H1 (cell line): Measurements from ENCODE around the gene MGMT. TPM values are rescaled to one million over a fixed set of nuclear protein-coding genes. Genes with fewer than 3 reads are reported as not detected.
A peak's percentile ranks its signal among the peaks of the same experiment; 100 is the strongest.

ENCODE experiments used
- CTCF ChIA-PET: fragments of 300-600 bp; sonication (Branson Sonifier 250); formaldehyde crosslinking; loops from one replicate; lab custom pipeline; 2021; ENCODE audit not compliant: partially characterized antibody; lab: Charles Lee
- POLR2A ChIA-PET: fragments of 300-600 bp; sonication (Branson Sonifier 250); formaldehyde crosslinking; loops from one replicate; lab custom pipeline; 2021; ENCODE audit warnings: inconsistent platforms; ENCODE audit not compliant: partially characterized antibody; lab: Charles Lee
- DNase-seq, 2 experiments: peaks; one replicate each; pipeline versions ENCODE4 v3.0.0 to v3.0.0-alpha.2; 2010 to 2022; ENCODE audit warnings: low spot score in 2 of 2, low read depth in 1 of 2, mixed read lengths in 1 of 2
- FAIRE-seq: peaks from 2 replicates; lab custom pipeline; 2011; peaks lifted over from hg19 to GRCh38; lab: Jason Lieb, UNC
- H2AFZ ChIP-seq: 2 replicates; pipeline ENCODE4 v1.8.1; 2012; ENCODE audit warnings: low read length, inconsistent platforms
- H2AK5ac ChIP-seq: 2 replicates; pipeline ENCODE4 v1.6.1; 2013; ENCODE audit warnings: low read depth, low read length
- H2BK120ac ChIP-seq: replicated peaks from 2 replicates; pipeline ENCODE3; 2013; ENCODE audit warnings: low read depth, low read length, inconsistent platforms
- H2BK12ac ChIP-seq: 2 replicates; pipeline ENCODE4 v1.6.1; 2013; ENCODE audit warnings: low read depth, low read length
- H2BK15ac ChIP-seq: 2 replicates; pipeline ENCODE4 v1.6.1; 2013; ENCODE audit warnings: low read length
- H2BK20ac ChIP-seq: 2 replicates; pipeline ENCODE4 v1.6.1; 2013; ENCODE audit warnings: low read length
- H2BK5ac ChIP-seq: 2 replicates; pipeline ENCODE4 v1.6.1; 2013; ENCODE audit warnings: low read depth, low read length
- H3K14ac ChIP-seq: 2 replicates; pipeline ENCODE4 v1.6.1; 2013; ENCODE audit warnings: inconsistent platforms; ENCODE audit not compliant: insufficient read length
- H3K18ac ChIP-seq: 2 replicates; pipeline ENCODE4 v1.6.1; 2013; ENCODE audit warnings: low read length; ENCODE audit errors: extremely low read depth
- H3K23ac ChIP-seq: 2 replicates; pipeline ENCODE4 v1.6.1; 2013; ENCODE audit warnings: inconsistent platforms; ENCODE audit not compliant: insufficient read length
- H3K23me2 ChIP-seq: 2 replicates; pipeline ENCODE4 v1.6.1; 2013; ENCODE audit warnings: low read depth, low read length
- H3K27ac ChIP-seq: 2 replicates; pipeline ENCODE4 v1.6.1; 2011; ENCODE audit warnings: low read depth, low read length, inconsistent platforms
- H3K27me3 ChIP-seq, 4 experiments: replicated peaks in 1 of 4; 1 replicate in 1 of 4; 2 replicates in 3 of 4; pipeline versions ENCODE4 v1.6.1 to v1.8.1; 2011 to 2013; ENCODE audit warnings: low read length in 3 of 4, mild to moderate bottlenecking in 3 of 4, inconsistent platforms in 2 of 4, mixed read lengths in 2 of 4, moderate library complexity in 1 of 4; ENCODE audit not compliant: control insufficient read depth in 3 of 4, insufficient read depth in 3 of 4; ENCODE audit errors: extremely low read depth in 1 of 4
- H3K36me3 ChIP-seq, 4 experiments: 2 replicates each; pipeline versions ENCODE4 v1.6.1 to v1.8.1; 2011 to 2013; ENCODE audit warnings: mild to moderate bottlenecking in 4 of 4, low read length in 3 of 4, moderate library complexity in 2 of 4, control low read depth in 1 of 4, inconsistent platforms in 1 of 4; ENCODE audit not compliant: insufficient read depth in 4 of 4, control insufficient read depth in 2 of 4
- H3K4ac ChIP-seq: replicated peaks from 2 replicates; pipeline ENCODE3; 2013; ENCODE audit warnings: low read length, low read depth, mixed read lengths, inconsistent platforms; ENCODE audit not compliant: insufficient read length
- H3K4me1 ChIP-seq, 4 experiments: replicated peaks in 1 of 4; 1 replicate in 1 of 4; 2 replicates in 3 of 4; pipeline versions ENCODE4 v1.6.1 to v1.8.1; 2011 to 2013; ENCODE audit warnings: low read length in 3 of 4, inconsistent platforms in 2 of 4, mixed read lengths in 1 of 4; ENCODE audit not compliant: insufficient read depth in 4 of 4, control insufficient read depth in 3 of 4
- H3K4me2 ChIP-seq, 2 experiments: 2 replicates each; pipeline versions ENCODE4 v1.6.1 to v1.8.1; 2011 to 2013; ENCODE audit warnings: low read depth in 2 of 2, low read length in 2 of 2, control low read depth in 1 of 2, inconsistent platforms in 1 of 2, mild to moderate bottlenecking in 1 of 2; ENCODE audit not compliant: insufficient read depth in 1 of 2
- H3K4me3 ChIP-seq, 4 experiments: fragments of 200-600, 300-600 bp in 1 of 4; sonication (generic), shearing (Covaris generic), sonication (Bioruptor Twin) in 1 of 4; 2 replicates each; pipeline versions ENCODE4 v1.5.1 to v1.8.1; 2011 to 2016; ENCODE audit warnings: low read length in 4 of 4, low read depth in 3 of 4, control low read depth in 2 of 4, inconsistent platforms in 2 of 4, mild to moderate bottlenecking in 2 of 4, mixed read lengths in 1 of 4, moderate library complexity in 1 of 4; ENCODE audit not compliant: insufficient read depth in 2 of 4; ENCODE audit errors: extremely low read depth in 1 of 4
- H3K56ac ChIP-seq: replicated peaks from 2 replicates; pipeline ENCODE3; 2013; ENCODE audit warnings: low read depth, mild to moderate bottlenecking, mixed read lengths, low read length, inconsistent platforms; ENCODE audit not compliant: insufficient read length
- H3K79me1 ChIP-seq: 2 replicates; pipeline ENCODE4 v1.6.1; 2013; ENCODE audit warnings: low read depth, low read length, control low read depth
- H3K79me2 ChIP-seq, 2 experiments: 2 replicates each; pipeline versions ENCODE4 v1.6.1 to v1.8.1; 2012 to 2013; ENCODE audit warnings: low read length in 2 of 2, mild to moderate bottlenecking in 2 of 2, inconsistent platforms in 1 of 2; ENCODE audit not compliant: insufficient read depth in 2 of 2, control insufficient read depth in 1 of 2
- H3K9ac ChIP-seq, 4 experiments: replicated peaks in 1 of 4; 1 replicate in 1 of 4; 2 replicates in 3 of 4; pipeline versions ENCODE4 v1.6.1 to v1.8.1; 2011 to 2013; ENCODE audit warnings: low read depth in 3 of 4, low read length in 3 of 4, control low read depth in 2 of 4, mild to moderate bottlenecking in 2 of 4, moderate library complexity in 2 of 4, inconsistent platforms in 1 of 4; ENCODE audit errors: extremely low read depth in 1 of 4
- H3K9me3 ChIP-seq, 2 experiments: 2 replicates each; pipeline versions ENCODE4 v1.6.1 to v1.8.1; 2012 to 2013; ENCODE audit warnings: mild to moderate bottlenecking in 2 of 2, moderate library complexity in 2 of 2, control low read depth in 1 of 2, inconsistent platforms in 1 of 2, low read depth in 1 of 2, low read length in 1 of 2, mixed read lengths in 1 of 2; ENCODE audit not compliant: insufficient read depth in 2 of 2
- H4K20me1 ChIP-seq, 2 experiments: replicated peaks in 1 of 2; 2 replicates each; pipeline versions ENCODE3 to v1.8.1; 2011 to 2013; ENCODE audit warnings: inconsistent platforms in 2 of 2, low read length in 2 of 2, mild to moderate bottlenecking in 1 of 2; ENCODE audit not compliant: insufficient read depth in 2 of 2, control insufficient read depth in 1 of 2
- H4K5ac ChIP-seq: 2 replicates; pipeline ENCODE4 v1.6.1; 2013; ENCODE audit warnings: low read length, low read depth, mixed read lengths, inconsistent platforms; ENCODE audit not compliant: insufficient read length
- H4K8ac ChIP-seq: 2 replicates; pipeline ENCODE4 v1.8.0; 2013; ENCODE audit warnings: mild to moderate bottlenecking, moderate library complexity, low read length, inconsistent platforms; ENCODE audit not compliant: insufficient read depth; ENCODE audit errors: extremely low read depth
- H4K91ac ChIP-seq: replicated peaks from 2 replicates; pipeline ENCODE3; 2013; ENCODE audit warnings: low read length, mixed read lengths, inconsistent platforms; ENCODE audit not compliant: insufficient read length
- GABPA ChIP-seq: IDR thresholded peaks from 2 replicates; pipeline ENCODE4 v1.6.1; 2011; ENCODE audit warnings: mild to moderate bottlenecking, low read length, moderate library complexity, borderline replicate concordance; ENCODE audit not compliant: insufficient read depth
- NANOG ChIP-seq: IDR thresholded peaks from 2 replicates; pipeline ENCODE4 v1.6.1; 2011; ENCODE audit warnings: low read length, low read depth, mild to moderate bottlenecking, inconsistent platforms; ENCODE audit not compliant: insufficient read depth, poor library complexity, severe bottlenecking
- RAD21 ChIP-seq, 2 experiments: IDR thresholded peaks in 1 of 2; conservative IDR thresholded peaks in 1 of 2; 2 replicates each; pipeline ENCODE4 v1.6.1; 2011; ENCODE audit warnings: low read depth in 2 of 2, low read length in 2 of 2, improper control_type of control experiment in 1 of 2, inconsistent platforms in 1 of 2, mild to moderate bottlenecking in 1 of 2, moderate library complexity in 1 of 2
- YY1 ChIP-seq: IDR thresholded peaks from 2 replicates; pipeline ENCODE4 v1.6.1; 2011; ENCODE audit warnings: low read depth, mild to moderate bottlenecking, low read length
- WGBS, 2 experiments: shearing (Covaris generic) in 1 of 2; methylation state at CpG; one replicate each; pipeline versions ENCODE4 v1.1.6 to v1.1.7; 2013 to 2015; ENCODE audit warnings: low lambda C conversion rate in 2 of 2, mixed read lengths in 2 of 2, inconsistent platforms in 1 of 2, low coverage in 1 of 2, missing lambda C conversion rate in 1 of 2; ENCODE audit not compliant: insufficient replicate concordance in 2 of 2, insufficient coverage in 1 of 2, insufficient read length in 1 of 2; ENCODE audit errors: extremely low coverage in 1 of 2, missing lambda C conversion rate in 1 of 2; 5-methylcytosine and 5-hydroxymethylcytosine counted together
- polyA plus RNA-seq, 7 experiments: library from polyadenylated mRNA; depleted of rRNA in 3 of 7; stranded (reverse) in 5 of 7; unstranded in 2 of 7; fragments of >200 nt in 5 of 7; fragments of 200-250 nt in 2 of 7; gene quantifications; 1 replicate in 5 of 7; 2 replicates in 1 of 7; 4 replicates in 1 of 7; pipeline versions ENCODE4 v1.2.1 to v1.2.3, GENCODE V29; 2011 to 2013; ENCODE audit warnings: missing spikeins in 2 of 7, mixed read lengths in 2 of 7
- total RNA-seq: library from RNA; stranded (reverse); fragmentation: NEBNext Ultra II Directional; extraction: Animal tissue kit (Norgen Biotek cat#: 25700); gene quantifications from 2 replicates; pipeline ENCODE4 v1.2.1, GENCODE V29; 2021
- TF ChIP-seq, protein P1 (sequence below): IDR thresholded peaks from 2 replicates; pipeline ENCODE4 v1.6.1; 2011; ENCODE audit warnings: low read length, improper control_type of control experiment
- TF ChIP-seq, protein P2 (sequence below): IDR thresholded peaks from 2 replicates; pipeline ENCODE4 v1.6.1; 2012; ENCODE audit warnings: inconsistent platforms

The MGMT gene
- total and polyA plus RNA-seq, 2 of the 8 experiments (the other 6 are each of a cell fraction or from before 2014, with no cell fraction given), result 9.9 to 10.7 TPM

DNA sequence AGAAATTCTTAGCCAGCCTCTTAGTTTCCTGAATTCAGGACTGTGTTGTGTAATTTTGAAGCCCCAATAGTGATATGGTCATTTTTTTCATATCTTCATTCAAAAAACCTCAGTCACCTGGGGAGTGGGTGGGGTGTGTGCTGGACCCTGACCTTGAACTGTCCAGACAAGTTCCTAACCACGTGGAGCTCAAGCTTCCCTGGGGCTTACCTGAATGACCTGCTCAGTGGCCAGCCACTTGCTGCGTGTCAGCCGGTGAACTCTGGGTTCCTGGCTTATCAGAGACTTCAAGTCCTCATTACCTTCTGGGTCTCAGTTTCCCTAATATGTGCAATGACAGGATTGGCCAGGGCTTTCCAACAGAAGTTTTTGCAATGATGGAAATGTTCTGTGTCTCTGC, 27.1 kb downstream of the MGMT start:
- H2AFZ ChIP-seq, result no peak overlapping the region
- H3K27ac ChIP-seq, result no peak overlapping the region
- H2BK5ac ChIP-seq, result peak overlapping the region; percentile 61; the same call in 1 of the 2 replicates
- no peak overlapping the region for H2BK12ac ChIP-seq
- ChIA-PET CTCF (no interaction called here), POLR2A (no interaction called here)
- H3K23me2 ChIP-seq, result no peaks in the 10 kb centered on the region
- FAIRE-seq (no peak), DNase-seq (no peak)
- H3K14ac ChIP-seq, result no peak overlapping the region
- H3K4ac ChIP-seq, result no peak overlapping the region
- no peaks in the 10 kb centered on the region for H3K27me3 ChIP-seq
- H3K9me3 ChIP-seq, result peaks cover 22 to 37% of the 10 kb centered on the region in 2 experiments
- H3K79me2 ChIP-seq, result no peaks in the 10 kb centered on the region
- 82% methylated on average over 3 of the region's 3 CpGs; no CpG with 5 or more reads in 1 of the 2 experiments for WGBS, 2 experiments
- peak overlapping the region; percentile 58 for H4K91ac ChIP-seq
- H2BK20ac ChIP-seq, result no peak overlapping the region
- no peak overlapping the region for H4K5ac ChIP-seq
- no peak overlapping the region for H3K9ac ChIP-seq
- H2AK5ac ChIP-seq, result no peak overlapping the region
- no peak overlapping the region for H3K23ac ChIP-seq
- no peak overlapping the region for H4K8ac ChIP-seq
- H3K4me1 ChIP-seq, result peaks cover 0 to 4% (median 1%) of the 10 kb centered on the region in 4 experiments; a peak in 4 of 7 replicates
- no peaks in the 10 kb centered on the region for H3K79me1 ChIP-seq
- H3K36me3 ChIP-seq, result peaks cover 0 to 3% (median 0%) of the 10 kb centered on the region in 4 experiments; a peak in 2 of 8 replicates
- H2BK120ac ChIP-seq, result no peak overlapping the region
- 0 out of 4 replicates have a peak overlapping the region, but pooled peaks of 1 of the 2 experiments have one; percentile 19 for H3K4me2 ChIP-seq
- H4K20me1 ChIP-seq, result no peaks in the 10 kb centered on the region
- H3K4me3 ChIP-seq, result no peak overlapping the region
- H3K56ac ChIP-seq, result no peak overlapping the region
- no peak overlapping the region for H2BK15ac ChIP-seq
- no peak overlapping the region for H3K18ac ChIP-seq
- TF ChIP-seq, protein P1, sequence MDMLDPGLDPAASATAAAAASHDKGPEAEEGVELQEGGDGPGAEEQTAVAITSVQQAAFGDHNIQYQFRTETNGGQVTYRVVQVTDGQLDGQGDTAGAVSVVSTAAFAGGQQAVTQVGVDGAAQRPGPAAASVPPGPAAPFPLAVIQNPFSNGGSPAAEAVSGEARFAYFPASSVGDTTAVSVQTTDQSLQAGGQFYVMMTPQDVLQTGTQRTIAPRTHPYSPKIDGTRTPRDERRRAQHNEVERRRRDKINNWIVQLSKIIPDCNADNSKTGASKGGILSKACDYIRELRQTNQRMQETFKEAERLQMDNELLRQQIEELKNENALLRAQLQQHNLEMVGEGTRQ, result no peak
- TF ChIP-seq GABPA (no peak), RAD21 (IDR thresholded peaks at IDR 0.05 in 1 of 2, conservative IDR thresholded peaks at IDR 0.05 in 1 of 2; ENCODE audit: low read depth in 2 of 2, low read length in 2 of 2) (no peak), YY1 (no peak), NANOG (no peak)
- TF ChIP-seq, protein P2, sequence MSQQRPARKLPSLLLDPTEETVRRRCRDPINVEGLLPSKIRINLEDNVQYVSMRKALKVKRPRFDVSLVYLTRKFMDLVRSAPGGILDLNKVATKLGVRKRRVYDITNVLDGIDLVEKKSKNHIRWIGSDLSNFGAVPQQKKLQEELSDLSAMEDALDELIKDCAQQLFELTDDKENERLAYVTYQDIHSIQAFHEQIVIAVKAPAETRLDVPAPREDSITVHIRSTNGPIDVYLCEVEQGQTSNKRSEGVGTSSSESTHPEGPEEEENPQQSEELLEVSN, result no peak
